ENCODE results near the gene CYP4F2.
"Not testable (repeated sequence)": the region's sequence is repeated elsewhere in the genome, so short reads cannot be mapped to it uniquely, and the experiment has no call there.

Gene CYP4F2, protein sequence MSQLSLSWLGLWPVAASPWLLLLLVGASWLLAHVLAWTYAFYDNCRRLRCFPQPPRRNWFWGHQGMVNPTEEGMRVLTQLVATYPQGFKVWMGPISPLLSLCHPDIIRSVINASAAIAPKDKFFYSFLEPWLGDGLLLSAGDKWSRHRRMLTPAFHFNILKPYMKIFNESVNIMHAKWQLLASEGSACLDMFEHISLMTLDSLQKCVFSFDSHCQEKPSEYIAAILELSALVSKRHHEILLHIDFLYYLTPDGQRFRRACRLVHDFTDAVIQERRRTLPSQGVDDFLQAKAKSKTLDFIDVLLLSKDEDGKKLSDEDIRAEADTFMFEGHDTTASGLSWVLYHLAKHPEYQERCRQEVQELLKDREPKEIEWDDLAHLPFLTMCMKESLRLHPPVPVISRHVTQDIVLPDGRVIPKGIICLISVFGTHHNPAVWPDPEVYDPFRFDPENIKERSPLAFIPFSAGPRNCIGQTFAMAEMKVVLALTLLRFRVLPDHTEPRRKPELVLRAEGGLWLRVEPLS

GRCh38 chr19:15897738-15898276, at the start of gene CYP4F2:
TSS of gene CYP4F2 (minus strand) at chr19:15898074. CDS start at chr19:15897611, 463 bp downstream.
- H3K4me3 ChIP-seq (ENCODE audit: low read length): no peak within 1 kb of the TSS
- no peak for TF ChIP-seq ZNF274 (IDR thresholded peaks at IDR 0.05; ENCODE audit: low read depth, low read length)

GRCh38 chr19:15945301-15945700, 47.4 kb upstream of the CYP4F2 start:
- no peak overlapping the region for H3K4me3 ChIP-seq (ENCODE audit: low read length)
- no peak for TF ChIP-seq ZNF274 (IDR thresholded peaks at IDR 0.05; ENCODE audit: low read depth, low read length)

DNA sequence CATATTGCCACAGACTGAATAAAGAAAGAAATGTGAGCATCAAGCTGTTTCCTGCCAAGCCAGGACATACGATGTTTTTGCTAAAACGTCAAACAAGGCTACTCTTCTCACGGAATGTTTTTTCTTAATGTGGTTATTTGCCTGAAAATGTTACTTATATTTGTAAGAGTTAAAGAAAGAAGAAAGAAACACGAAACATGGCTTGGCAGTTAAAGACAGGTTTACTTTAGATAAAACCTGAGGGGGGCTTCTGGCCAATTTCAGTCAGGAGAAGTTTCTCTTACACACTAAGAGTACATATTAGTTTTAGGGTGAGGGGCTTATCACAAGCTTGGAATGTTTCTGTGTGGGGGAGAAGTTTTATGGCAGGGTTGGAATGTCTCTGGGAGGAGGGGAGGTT, 46.5 kb upstream of the CYP4F2 start:
- no peak overlapping the region for H3K4me3 ChIP-seq (ENCODE audit: low read length)
- no peak for TF ChIP-seq ZNF274 (IDR thresholded peaks at IDR 0.05; ENCODE audit: low read depth, low read length)

- TF ChIP-seq ZNF274 (IDR thresholded peaks at IDR 0.05; ENCODE audit: low read depth, low read length): no peak
- H3K4me3 ChIP-seq (ENCODE audit: low read length): no peak overlapping the region
Measured at GRCh38 chr19:15937771-15938170, 39.9 kb upstream of the CYP4F2 start.

DNA sequence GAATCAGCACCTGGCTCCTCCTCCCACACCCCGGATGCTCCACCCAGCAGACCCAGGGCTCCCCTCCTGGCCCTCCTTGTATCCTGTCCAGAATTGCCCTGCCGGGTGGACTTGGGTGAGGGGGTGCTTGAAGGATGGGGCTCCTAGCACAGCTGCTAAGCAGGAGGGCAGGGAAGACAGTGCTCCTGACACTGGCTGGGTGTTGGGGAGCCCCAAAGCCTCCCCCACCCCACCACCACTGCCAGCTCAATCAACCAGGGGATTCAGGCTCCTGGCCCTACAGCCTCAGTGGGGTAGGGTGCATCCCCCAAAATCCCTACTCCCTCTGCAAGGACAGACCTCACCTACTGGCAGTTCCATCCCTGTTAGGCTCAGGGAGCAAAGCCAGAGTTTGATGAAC, 39.1 kb upstream of the CYP4F2 start:
- no peak for TF ChIP-seq ZNF274 (IDR thresholded peaks at IDR 0.05; ENCODE audit: low read depth, low read length)
- H3K4me3 ChIP-seq (ENCODE audit: low read length): no peak overlapping the region

DNA sequence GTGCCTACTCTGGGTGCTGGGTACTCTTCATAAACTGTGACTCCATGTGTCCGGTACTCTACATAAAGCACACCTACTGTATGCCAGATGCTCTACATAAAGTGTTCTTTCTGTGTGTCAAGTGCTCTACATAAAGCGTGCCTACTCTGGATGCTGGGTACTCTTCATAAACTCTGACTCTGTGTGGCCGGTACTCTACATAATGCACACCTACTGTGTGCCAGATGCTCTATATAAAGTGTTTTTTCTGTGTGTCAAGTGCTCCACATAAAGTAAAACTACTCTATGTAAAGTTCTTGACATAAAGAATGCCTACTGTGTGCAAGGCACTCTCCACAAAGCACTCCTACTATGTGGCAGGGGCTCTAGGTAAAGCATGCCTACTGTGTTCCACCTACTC, 38.3 kb upstream of the CYP4F2 start:
- no peak overlapping the region for H3K4me3 ChIP-seq (ENCODE audit: low read length)
- TF ChIP-seq ZNF274 (IDR thresholded peaks at IDR 0.05; ENCODE audit: low read depth, low read length): no peak

GRCh38 chr19:15935167-15935702, 37.4 kb upstream of the CYP4F2 start:
- no peak for TF ChIP-seq ZNF274 (IDR thresholded peaks at IDR 0.05; ENCODE audit: low read depth, low read length)
- H3K4me3 ChIP-seq (ENCODE audit: low read length): no peak overlapping the region

- no peak for TF ChIP-seq ZNF274 (IDR thresholded peaks at IDR 0.05; ENCODE audit: low read depth, low read length)
- no peak within 1 kb of the TSS for H3K4me3 ChIP-seq (ENCODE audit: low read length)
Measured at GRCh38 chr19:15934332-15935078, 36.6 kb upstream of the CYP4F2 start, which contains the start of gene CYP4F11. TSS of gene CYP4F11 (minus strand) at chr19:15934529. CDS start at chr19:15934408, 121 bp downstream.

- H3K4me3 ChIP-seq (ENCODE audit: low read length): not testable (repeated sequence)
Measured at GRCh38 chr19:15933761-15934331, 36.0 kb upstream of the CYP4F2 start.

- H3K4me3 ChIP-seq (ENCODE audit: low read length): no peak overlapping the region
- no peak for TF ChIP-seq ZNF274 (IDR thresholded peaks at IDR 0.05; ENCODE audit: low read depth, low read length)
Measured at GRCh38 chr19:15928321-15928720, 30.4 kb upstream of the CYP4F2 start.

DNA sequence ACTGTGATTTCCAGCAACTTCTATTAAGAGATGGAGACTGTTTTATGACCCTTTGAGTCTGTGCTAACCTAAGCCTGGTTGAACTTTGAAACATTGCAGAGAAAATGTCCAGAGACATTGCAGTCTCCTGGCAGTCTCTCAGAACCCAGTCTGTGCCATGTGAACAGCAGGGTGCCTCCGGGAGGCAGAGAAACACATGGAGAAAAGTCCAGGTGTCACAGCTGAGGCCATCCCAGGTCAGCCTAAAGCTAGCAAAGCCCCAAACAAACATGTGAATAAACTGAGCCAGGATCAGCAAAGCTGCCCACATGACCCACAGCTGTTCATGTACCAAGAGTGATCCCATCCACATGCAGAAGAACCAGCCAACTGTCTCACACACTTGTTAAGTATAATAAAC, 28.6 kb upstream of the CYP4F2 start:
- TF ChIP-seq ZNF274 (IDR thresholded peaks at IDR 0.05; ENCODE audit: low read depth, low read length): no peak
- no peak overlapping the region for H3K4me3 ChIP-seq (ENCODE audit: low read length)

DNA sequence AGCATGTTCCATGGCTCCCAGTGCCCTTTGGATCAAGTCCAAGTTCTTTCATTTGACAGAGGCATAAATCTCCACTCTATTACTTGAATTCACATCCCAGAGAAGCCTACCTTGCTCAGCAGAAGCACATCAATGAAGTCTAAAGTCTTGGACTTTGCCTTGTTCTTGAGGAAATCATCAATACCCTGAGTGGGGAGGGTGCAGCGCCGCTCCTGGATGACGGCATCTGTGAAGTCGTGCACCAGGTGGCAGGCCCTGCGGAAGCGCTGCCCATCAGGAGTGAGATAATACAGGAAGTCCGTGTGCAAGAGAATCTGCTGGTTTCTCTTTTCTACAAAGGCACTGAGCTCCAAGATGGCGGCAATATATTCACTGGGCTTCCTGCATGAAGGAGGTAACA, 25.8 kb upstream of the CYP4F2 start:
- no peak overlapping the region for H3K4me3 ChIP-seq (ENCODE audit: low read length)
- TF ChIP-seq ZNF274 (IDR thresholded peaks at IDR 0.05; ENCODE audit: low read depth, low read length): no peak

GRCh38 chr19:15922021-15922420, 24.1 kb upstream of the CYP4F2 start:
- H3K4me3 ChIP-seq (ENCODE audit: low read length): no peak overlapping the region
- TF ChIP-seq ZNF274 (IDR thresholded peaks at IDR 0.05; ENCODE audit: low read depth, low read length): no peak

DNA sequence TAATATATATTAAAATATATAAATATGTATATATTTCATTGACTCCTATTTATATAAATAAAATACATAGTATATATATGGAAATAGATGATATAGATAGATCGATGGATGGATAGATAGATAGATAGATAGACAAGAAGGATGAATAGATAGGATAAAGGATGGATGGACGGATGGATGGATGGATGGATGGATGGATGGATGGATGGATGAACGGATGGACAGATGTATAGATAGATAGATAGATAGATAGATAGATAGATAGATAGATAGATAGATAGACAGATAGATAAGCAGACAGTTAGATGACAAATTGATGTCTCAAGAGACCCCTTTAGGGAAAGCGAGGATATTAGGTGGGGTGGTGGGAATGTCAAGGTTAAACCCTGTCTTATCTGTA, 21.4 kb upstream of the CYP4F2 start:
- no peak overlapping the region for H3K4me3 ChIP-seq (ENCODE audit: low read length)
- no peak for TF ChIP-seq ZNF274 (IDR thresholded peaks at IDR 0.05; ENCODE audit: low read depth, low read length)

Measured in GM08714 (cell line).